OCI-LY7 (cell line): ENCODE data around the gene MYO1F.

Source experiments
- CTCF ChIP-seq: fragments of 200-600 bp; sonication (generic); conservative IDR thresholded peaks from 2 replicates; pipeline ENCODE4 v1.5.1; 2014; ENCODE audit warnings: mild to moderate bottlenecking, antibody characterized with exemption, low read length, moderate library complexity, mixed read lengths
- EZH2phosphoT487 ChIP-seq: fragments of 200-600 bp; sonication (generic); IDR thresholded peaks from 2 replicates; pipeline ENCODE4 v1.6.1; 2018; ENCODE audit warnings: low read depth, borderline replicate concordance, mild to moderate bottlenecking, mixed run types, antibody characterized with exemption, low read length, moderate library complexity, mixed read lengths

- TF ChIP-seq CTCF (no peak), EZH2phosphoT487 (no peak)
Observed at GRCh38 chr19:8531470-8531869, 45.8 kb downstream of the MYO1F start.
